Muscle of back (tissue), 11 donors: ENCODE data around the gene FABP6. TPM values are rescaled to one million over a fixed set of nuclear protein-coding genes. Genes with fewer than 3 reads are reported as not detected.
A peak's percentile ranks its signal among the peaks of the same experiment; 100 is the strongest.

Experiments
- DNase-seq, 3 donors: peaks; one replicate each; pipeline versions ENCODE4 v3.0.0 to v3.0.0-alpha.2; 2013
- polyA plus RNA-seq, 10 donors: library from polyadenylated mRNA; unstranded; fragments of 120-200 nt; gene quantifications; one replicate each; pipeline ENCODE4 v1.2.1, GENCODE V29; 2013; ENCODE audit not compliant: insufficient read length in 10 of 10

Gene FABP6
- polyA plus RNA-seq, 10 donors, result 0.23 to 0.37 (median 0.27) TPM; not detected in 6

GRCh38 chr5:160260881-160261815, 31.8 kb downstream of the FABP6 start:
- peak in 1 of 3 donors; percentile 27 for DNase-seq

- DNase-seq, result peak in 2 of 3 donors; percentile 32 to 57
Observed at GRCh38 chr5:160262151-160263074, 33.1 kb downstream of the FABP6 start.

GRCh38 chr5:160263326-160263855, 34.1 kb downstream of the FABP6 start:
- DNase-seq, result no peak

GRCh38 chr5:160266044-160266443, 36.7 kb downstream of the FABP6 start:
- no peak for DNase-seq

GRCh38 chr5:160266752-160267345, 37.5 kb downstream of the FABP6 start:
- no peak for DNase-seq

- DNase-seq, result no peak
Observed at GRCh38 chr5:160268121-160268520, 38.8 kb downstream of the FABP6 start.

- peak in 2 of 3 donors; percentile 46 to 52 for DNase-seq
Observed at GRCh38 chr5:160269017-160269416, 39.7 kb downstream of the FABP6 start.

- no peak for DNase-seq
Observed at GRCh38 chr5:160270704-160271103, 41.4 kb downstream of the FABP6 start.

- DNase-seq, result peak in 1 of 3 donors; percentile 62
Observed at GRCh38 chr5:160271396-160271795, 42.1 kb downstream of the FABP6 start.

- no peak for DNase-seq
Observed at GRCh38 chr5:160271836-160272235, 42.5 kb downstream of the FABP6 start.

GRCh38 chr5:160272264-160272663, 43.0 kb downstream of the FABP6 start:
- no peak for DNase-seq

GRCh38 chr5:160272889-160273288, 43.6 kb downstream of the FABP6 start:
- DNase-seq, result no peak

- no peak for DNase-seq
Observed at GRCh38 chr5:160274483-160274931, 45.2 kb downstream of the FABP6 start.

- no peak for DNase-seq
Observed at GRCh38 chr5:160278343-160278742, 49.0 kb downstream of the FABP6 start.

GRCh38 chr5:160280384-160281095, 51.2 kb downstream of the FABP6 start:
- DNase-seq, result no peak

- DNase-seq, result no peak
Observed at GRCh38 chr5:160281275-160281674, 52.0 kb downstream of the FABP6 start.

GRCh38 chr5:160284291-160284873, 55.1 kb downstream of the FABP6 start:
- no peak for DNase-seq

GRCh38 chr5:160285316-160285715, 56.0 kb downstream of the FABP6 start:
- DNase-seq, result no peak

GRCh38 chr5:160286947-160287346, 57.6 kb downstream of the FABP6 start:
- DNase-seq, result no peak

GRCh38 chr5:160287378-160288051, 58.2 kb downstream of the FABP6 start:
- DNase-seq, result peak in 2 of 3 donors; percentile 21 to 36
